ACC112 (cell line): ENCODE data around the gene THBS2.
A peak's percentile ranks its signal among the peaks of the same experiment; 100 is the strongest.
"Not testable (repeated sequence)": the region's sequence is repeated elsewhere in the genome, so short reads cannot be mapped to it uniquely, and the experiment has no call there.

Source experiments
- H2AFZ ChIP-seq: fragments of 200-600 bp; sonication (generic); one replicate; pipeline ENCODE4 v1.6.0; 2017; ENCODE audit warnings: antibody characterized with exemption, low read length; ENCODE audit not compliant: unreplicated experiment
- H3K27ac ChIP-seq: fragments of 200-600 bp; sonication (generic); 2 replicates; pipeline ENCODE4 v1.5.1; 2014; ENCODE audit warnings: low read depth, mild to moderate bottlenecking, antibody characterized with exemption, low read length, moderate library complexity
- H3K27me3 ChIP-seq: fragments of 200-600 bp; sonication (generic); 2 replicates; pipeline ENCODE4 v1.6.1; 2014; ENCODE audit warnings: mild to moderate bottlenecking, antibody characterized with exemption, low read length, moderate library complexity, mixed read lengths; ENCODE audit not compliant: insufficient read depth
- H3K36me3 ChIP-seq: fragments of 200-600 bp; sonication (generic); 2 replicates; pipeline ENCODE4 v1.6.1; 2016; ENCODE audit warnings: mild to moderate bottlenecking, antibody characterized with exemption, low read length, moderate library complexity, mixed read lengths; ENCODE audit not compliant: insufficient read depth
- H3K4me1 ChIP-seq: fragments of 200-600 bp; sonication (generic); one replicate; pipeline ENCODE4 v1.6.1; 2016; ENCODE audit warnings: low read length, mixed read lengths; ENCODE audit not compliant: insufficient read depth, unreplicated experiment, control insufficient read depth
- H3K4me3 ChIP-seq: fragments of 200-600 bp; sonication (generic); 2 replicates; pipeline ENCODE4 v1.5.1; 2014; ENCODE audit warnings: mild to moderate bottlenecking, low read depth, low read length
- H3K79me2 ChIP-seq: fragments of 200-600 bp; sonication (generic); one replicate; pipeline ENCODE4 v1.6.0; 2016; ENCODE audit warnings: low read length; ENCODE audit not compliant: control insufficient read depth, unreplicated experiment, insufficient read depth

Gene THBS2

GRCh38 chr6:169185011-169185521 is 68.6 kb downstream of the THBS2 start:
- Histone ChIP-seq H3K27ac (no peak overlapping the region), H3K36me3 (no peaks in the 10 kb centered on the region), H3K79me2 (no peaks in the 10 kb centered on the region), H3K4me1 (peaks cover 14% of the 10 kb centered on the region), H3K4me3 (no peak overlapping the region), H3K27me3 (no peaks in the 10 kb centered on the region), H2AFZ (no peak overlapping the region)

- Histone ChIP-seq H3K79me2 (no peaks in the 10 kb centered on the region), H3K4me3 (no peak overlapping the region), H2AFZ (no peak overlapping the region), H3K27ac (no peak overlapping the region), H3K4me1 (peaks cover 7% of the 10 kb centered on the region), H3K27me3 (no peaks in the 10 kb centered on the region), H3K36me3 (no peaks in the 10 kb centered on the region)
These were observed 69.2 kb downstream of the THBS2 start for GRCh38 chr6:169184419-169184818.

- H3K4me1 ChIP-seq, result peaks cover 2% of the 10 kb centered on the region
- H2AFZ ChIP-seq, result no peak overlapping the region
- no peaks in the 10 kb centered on the region for H3K36me3 ChIP-seq
- no peak overlapping the region for H3K4me3 ChIP-seq
- H3K27me3 ChIP-seq, result no peaks in the 10 kb centered on the region
- H3K27ac ChIP-seq, result no peak overlapping the region
- H3K79me2 ChIP-seq, result no peaks in the 10 kb centered on the region
These were observed 70.4 kb downstream of the THBS2 start for GRCh38 chr6:169183233-169183632.

GRCh38 chr6:169179831-169180230 is 73.8 kb downstream of the THBS2 start:
- not testable (repeated sequence) for H3K79me2 ChIP-seq, H3K27me3 ChIP-seq, H3K4me3 ChIP-seq, H3K36me3 ChIP-seq, H3K27ac ChIP-seq, H3K4me1 ChIP-seq, H2AFZ ChIP-seq

GRCh38 chr6:169177516-169178166 is 76.0 kb downstream of the THBS2 start:
- Histone ChIP-seq H3K27me3 (no peaks in the 10 kb centered on the region), H3K4me1 (peaks cover 10% of the 10 kb centered on the region), H2AFZ (no peak overlapping the region), H3K36me3 (no peaks in the 10 kb centered on the region), H3K4me3 (no peak overlapping the region), H3K27ac (no peak overlapping the region), H3K79me2 (no peaks in the 10 kb centered on the region)

GRCh38 chr6:169176361-169176991 is 77.2 kb downstream of the THBS2 start:
- Histone ChIP-seq H3K27me3 (no peaks in the 10 kb centered on the region), H3K79me2 (no peaks in the 10 kb centered on the region), H3K4me3 (no peak overlapping the region), H3K36me3 (no peaks in the 10 kb centered on the region), H3K4me1 (peaks cover 20% of the 10 kb centered on the region), H3K27ac (no peak overlapping the region), H2AFZ (no peak overlapping the region)

GRCh38 chr6:169175360-169175887 is 78.2 kb downstream of the THBS2 start:
- no peak overlapping the region for H2AFZ ChIP-seq
- peaks cover 21% of the 10 kb centered on the region for H3K4me1 ChIP-seq
- H3K4me3 ChIP-seq, result no peak overlapping the region
- no peaks in the 10 kb centered on the region for H3K27me3 ChIP-seq
- no peaks in the 10 kb centered on the region for H3K79me2 ChIP-seq
- no peak overlapping the region for H3K27ac ChIP-seq
- no peaks in the 10 kb centered on the region for H3K36me3 ChIP-seq

- Histone ChIP-seq H3K4me3 (no peak overlapping the region), H3K27ac (no peak overlapping the region), H3K79me2 (no peaks in the 10 kb centered on the region), H3K27me3 (no peaks in the 10 kb centered on the region), H3K36me3 (no peaks in the 10 kb centered on the region), H2AFZ (no peak overlapping the region), H3K4me1 (peaks cover 21% of the 10 kb centered on the region)
These were observed 78.9 kb downstream of the THBS2 start for GRCh38 chr6:169174516-169175359.

GRCh38 chr6:169173532-169174268 is 79.9 kb downstream of the THBS2 start:
- Histone ChIP-seq H3K79me2 (no peaks in the 10 kb centered on the region), H3K4me3 (no peak overlapping the region), H3K27ac (peak overlapping the region; percentile 100), H3K27me3 (no peaks in the 10 kb centered on the region), H2AFZ (no peak overlapping the region), H3K4me1 (peaks cover 25% of the 10 kb centered on the region), H3K36me3 (no peaks in the 10 kb centered on the region)

- Histone ChIP-seq H3K36me3 (no peaks in the 10 kb centered on the region), H3K4me3 (no peak overlapping the region), H3K27me3 (no peaks in the 10 kb centered on the region), H2AFZ (peak overlapping the region; percentile 6), H3K79me2 (no peaks in the 10 kb centered on the region), H3K4me1 (peaks cover 33% of the 10 kb centered on the region), H3K27ac (peak overlapping the region; percentile 100)
These were observed 80.7 kb downstream of the THBS2 start for GRCh38 chr6:169172946-169173345.
